Lung (tissue), 12 donors: ENCODE results near the gene TFF2. TPM values are rescaled to one million over a fixed set of nuclear protein-coding genes. Genes with fewer than 3 reads are reported as not detected.

Source experiments
- ATAC-seq: fragments of 200-7000 bp; cut with Tn5 transposase; one replicate; pipeline ENCODE4 v1.9.1; 2020; ENCODE audit warnings: moderate number of reproducible peaks; ENCODE audit not compliant: insufficient read depth, low FRiP score
- DNase-seq, 3 donors: peaks; one replicate each; pipeline ENCODE4 v3.0.0-alpha.2; 2013 to 2017
- H3K27ac ChIP-seq, 2 donors: one replicate each; pipeline ENCODE4 v1.5.1; 2013; ENCODE audit warnings: mild to moderate bottlenecking in 2 of 2, moderate library complexity in 2 of 2, control low read depth in 1 of 2, inconsistent platforms in 1 of 2, low read depth in 1 of 2, low read length in 1 of 2
- H3K27me3 ChIP-seq, 3 donors: one replicate each; pipeline ENCODE4 v1.5.1; 2013; ENCODE audit warnings: low read length in 2 of 3; ENCODE audit not compliant: control insufficient read depth in 3 of 3, insufficient read depth in 3 of 3
- H3K36me3 ChIP-seq, 4 donors: one replicate each; pipeline ENCODE4 v1.5.1; 2013; ENCODE audit warnings: low read length in 4 of 4, mild to moderate bottlenecking in 1 of 4, moderate library complexity in 1 of 4; ENCODE audit not compliant: control insufficient read depth in 4 of 4, insufficient read depth in 4 of 4
- H3K4me1 ChIP-seq, 5 donors: one replicate each; pipeline ENCODE4 v1.5.1; 2013; ENCODE audit warnings: low read length in 5 of 5, mild to moderate bottlenecking in 2 of 5, moderate library complexity in 1 of 5; ENCODE audit not compliant: control insufficient read depth in 5 of 5, insufficient read depth in 5 of 5
- H3K4me3 ChIP-seq: one replicate; pipeline ENCODE4 v1.5.1; 2013; ENCODE audit warnings: mild to moderate bottlenecking, control low read depth, moderate library complexity
- H3K9ac ChIP-seq, 2 donors: one replicate each; pipeline ENCODE4 v1.5.1; 2013; ENCODE audit warnings: low read length in 2 of 2, control low read depth in 1 of 2; ENCODE audit not compliant: insufficient read depth in 1 of 2
- H3K9me3 ChIP-seq, 4 donors: one replicate each; pipeline ENCODE4 v1.5.1; 2013; ENCODE audit warnings: low read length in 3 of 4, mild to moderate bottlenecking in 1 of 4, moderate library complexity in 1 of 4; ENCODE audit not compliant: control insufficient read depth in 4 of 4, insufficient read depth in 3 of 4
- WGBS, 2 donors: extraction: QIAGEN DNeasy Blood & Tissue Kit; methylation state at CpG; one replicate each; pipeline ENCODE4 v1.1.7; 2013; 5-methylcytosine and 5-hydroxymethylcytosine counted together
- polyA plus RNA-seq, 2 donors: library from polyadenylated mRNA; stranded (reverse); fragments of 200-250 nt; gene quantifications; one replicate each; pipeline ENCODE4 v1.2.1, GENCODE V29; 2013
- total RNA-seq, 2 donors: library from RNA; depleted of rRNA in 1 of 2; stranded (reverse); fragments of >200 nt in 1 of 2; gene quantifications; one replicate each; pipeline ENCODE4 v1.2.1, GENCODE V29; 2014 to 2021
- TF ChIP-seq, protein P1 (sequence below): IDR thresholded peaks from 2 replicates; pipeline ENCODE4 v1.5.1; 2012; ENCODE audit warnings: mild to moderate bottlenecking; ENCODE audit errors: control extremely low read depth, extremely low read depth
- donor health status: control.
- donor health status: control.
- donor health status: Bipolar disorder and iron deficiency.
- donor health status: healthy.
- donor health status: DM: yes; HTN: yes; CAD: no.

Gene TFF2
- total and polyA plus RNA-seq, 4 donors = not detected

DNA sequence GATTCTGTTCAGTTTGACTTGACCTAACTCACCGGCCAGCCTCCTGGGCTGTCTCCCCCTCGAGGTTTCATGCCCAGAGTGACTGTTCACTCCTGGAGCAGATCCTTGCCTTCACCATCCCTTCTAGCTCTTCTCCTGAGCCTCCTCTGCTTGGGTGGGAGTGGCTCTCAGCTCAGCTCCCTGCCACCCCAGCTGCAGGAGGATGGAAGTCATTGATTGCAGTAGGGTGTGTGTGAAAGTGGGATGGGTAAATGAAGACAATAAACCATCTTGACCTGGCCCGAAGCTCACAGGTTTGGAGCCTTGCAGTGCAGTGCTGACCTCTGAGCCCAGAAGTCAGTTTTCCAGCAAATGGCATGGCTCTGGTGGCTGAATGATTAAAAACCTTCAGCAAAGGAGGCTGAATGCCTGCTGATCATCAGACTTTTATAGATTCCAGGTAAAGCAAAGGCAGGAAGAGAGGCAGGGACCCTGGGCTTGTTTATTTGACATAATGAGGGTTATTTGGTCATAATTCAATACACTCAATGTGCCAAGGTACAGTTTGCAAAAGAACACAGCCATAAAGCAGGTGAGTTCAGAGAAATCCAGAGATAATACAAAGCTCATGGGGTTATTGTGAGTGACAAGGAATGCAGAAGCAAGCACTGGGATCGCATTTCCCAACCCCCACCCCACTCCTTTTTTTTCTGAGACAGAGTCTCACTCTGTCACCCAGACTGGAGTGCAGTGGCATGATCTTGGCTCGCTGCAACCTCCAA lies 18.1 kb downstream of the TFF2 start:
- DNase-seq = no peak
- H3K36me3 ChIP-seq = no peaks in the 10 kb centered on the region
- WGBS, 2 donors = 85 to 88% methylated on average over 5 of the region's 5 CpGs

DNA sequence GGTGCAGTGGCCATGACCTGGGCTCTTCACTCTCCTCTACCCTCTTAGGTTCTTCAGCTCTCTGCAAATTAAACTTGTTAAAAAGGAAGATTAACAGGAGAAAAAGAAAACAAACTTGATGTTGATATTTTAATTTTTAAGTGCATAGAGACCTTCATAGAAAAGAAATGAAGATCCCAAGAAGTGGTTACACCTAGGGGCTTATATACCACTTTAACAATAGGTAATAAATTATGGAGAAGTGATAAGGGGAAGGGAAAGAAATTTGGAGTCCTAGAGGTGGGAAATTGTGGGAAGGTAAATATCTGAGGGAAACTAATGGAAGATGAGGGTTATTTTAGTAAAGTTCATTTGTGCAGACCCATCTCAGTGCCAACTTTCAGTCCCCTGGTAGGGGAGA lies 19.1 kb downstream of the TFF2 start:
- no peak overlapping the region for H3K4me3 ChIP-seq
- no peaks in the 10 kb centered on the region for H3K36me3 ChIP-seq
- ATAC-seq (no peak), DNase-seq (no peak)
- TF ChIP-seq, protein P1, sequence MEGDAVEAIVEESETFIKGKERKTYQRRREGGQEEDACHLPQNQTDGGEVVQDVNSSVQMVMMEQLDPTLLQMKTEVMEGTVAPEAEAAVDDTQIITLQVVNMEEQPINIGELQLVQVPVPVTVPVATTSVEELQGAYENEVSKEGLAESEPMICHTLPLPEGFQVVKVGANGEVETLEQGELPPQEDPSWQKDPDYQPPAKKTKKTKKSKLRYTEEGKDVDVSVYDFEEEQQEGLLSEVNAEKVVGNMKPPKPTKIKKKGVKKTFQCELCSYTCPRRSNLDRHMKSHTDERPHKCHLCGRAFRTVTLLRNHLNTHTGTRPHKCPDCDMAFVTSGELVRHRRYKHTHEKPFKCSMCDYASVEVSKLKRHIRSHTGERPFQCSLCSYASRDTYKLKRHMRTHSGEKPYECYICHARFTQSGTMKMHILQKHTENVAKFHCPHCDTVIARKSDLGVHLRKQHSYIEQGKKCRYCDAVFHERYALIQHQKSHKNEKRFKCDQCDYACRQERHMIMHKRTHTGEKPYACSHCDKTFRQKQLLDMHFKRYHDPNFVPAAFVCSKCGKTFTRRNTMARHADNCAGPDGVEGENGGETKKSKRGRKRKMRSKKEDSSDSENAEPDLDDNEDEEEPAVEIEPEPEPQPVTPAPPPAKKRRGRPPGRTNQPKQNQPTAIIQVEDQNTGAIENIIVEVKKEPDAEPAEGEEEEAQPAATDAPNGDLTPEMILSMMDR = no peak
- H3K9me3 ChIP-seq = peaks cover 0 to 4% (median 4%) of the 10 kb centered on the region in 4 donors
- H3K9ac ChIP-seq = no peak overlapping the region
- H3K4me1 ChIP-seq = peaks cover 0 to 7% (median 0%) of the 10 kb centered on the region in 5 donors
- no peak overlapping the region for H3K27ac ChIP-seq
- peaks cover 0 to 7% (median 3%) of the 10 kb centered on the region in 3 donors for H3K27me3 ChIP-seq

More for the DNA sequence above, 18.1 kb downstream of the TFF2 start:
- peaks cover 0 to 10% (median 2%) of the 10 kb centered on the region in 5 donors for H3K4me1 ChIP-seq
- H3K27ac ChIP-seq = no peak overlapping the region
- TF ChIP-seq, protein P1 = no peak
- ATAC-seq = no peak
- H3K27me3 ChIP-seq = peaks cover 0 to 7% (median 3%) of the 10 kb centered on the region in 3 donors
- peaks cover 0 to 4% (median 4%) of the 10 kb centered on the region in 4 donors for H3K9me3 ChIP-seq
- H3K4me3 ChIP-seq = no peak overlapping the region
- no peak overlapping the region for H3K9ac ChIP-seq

DNA sequence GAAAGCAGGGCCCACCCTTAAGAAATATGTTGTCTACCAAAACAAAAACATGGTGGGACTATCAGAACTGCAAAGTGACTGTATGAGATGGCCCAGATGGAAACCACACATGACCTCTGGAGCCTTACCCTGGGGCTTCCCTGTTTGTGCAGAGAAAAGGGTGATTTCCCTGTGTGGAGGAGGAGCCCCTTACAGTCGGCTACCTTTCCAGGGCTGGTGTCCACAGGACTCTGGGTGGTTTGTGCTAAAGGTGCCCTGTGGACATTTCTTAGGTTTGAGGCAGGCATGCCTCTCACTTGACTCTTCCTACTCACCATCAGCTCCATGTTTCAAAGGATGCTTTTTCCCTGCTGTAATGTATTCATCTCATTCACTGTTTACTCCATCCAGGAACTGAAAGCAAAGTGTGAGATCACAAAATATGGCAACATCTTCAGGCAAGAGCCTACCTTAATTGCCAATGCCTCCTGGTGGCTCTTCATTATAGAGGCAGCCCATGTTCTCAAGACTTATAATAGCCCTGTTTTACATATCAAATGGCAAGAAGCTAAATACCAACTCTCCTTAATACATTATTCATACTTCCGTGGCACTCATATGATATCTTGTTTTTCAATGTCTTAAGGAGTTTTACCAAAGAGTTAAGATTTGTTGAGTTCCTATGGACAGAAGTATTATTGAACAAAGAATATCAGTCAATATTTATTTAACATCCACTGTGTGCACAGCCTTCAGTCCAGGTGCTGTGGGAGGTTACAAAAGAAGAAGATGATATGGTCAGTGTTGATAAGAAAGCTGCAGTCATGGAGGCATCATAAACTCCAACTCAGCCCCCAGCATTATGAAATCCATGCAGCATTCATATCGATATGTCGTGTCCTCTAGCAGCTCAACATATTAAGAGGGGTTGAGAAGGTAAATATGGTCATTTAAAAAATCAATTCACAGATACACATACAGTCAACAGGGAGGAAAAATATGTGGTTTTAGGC lies 20.1 kb downstream of the TFF2 start:
- H3K27ac ChIP-seq = no peak overlapping the region

More for the DNA sequence above, 20.1 kb downstream of the TFF2 start:
- Histone ChIP-seq H3K9me3 (peaks cover 0 to 4% (median 4%) of the 10 kb centered on the region in 4 donors), H3K4me3 (no peak overlapping the region), H3K9ac (no peak overlapping the region), H3K36me3 (no peaks in the 10 kb centered on the region), H3K4me1 (peaks cover 0 to 2% (median 0%) of the 10 kb centered on the region in 5 donors), H3K27me3 (peaks cover 0 to 5% (median under 1%) of the 10 kb centered on the region in 3 donors)
- TF ChIP-seq, protein P1 = no peak
- DNase-seq = no peak
- 78 to 90% methylated on average over 4 of the region's 4 CpGs for WGBS, 2 donors
- no peak for ATAC-seq
